Measurements from ENCODE around the gene ORMDL2.
"Not testable (repeated sequence)": the region's sequence is repeated elsewhere in the genome, so short reads cannot be mapped to it uniquely, and the experiment has no call there.

The ORMDL2 gene

GRCh38 chr12:55861871-55862270 is 44.0 kb downstream of the ORMDL2 start:
- DNase-seq: no peak

GRCh38 chr12:55862286-55862685 is 44.4 kb downstream of the ORMDL2 start:
- DNase-seq: no peak

GRCh38 chr12:55862931-55863330 is 45.1 kb downstream of the ORMDL2 start:
- DNase-seq: not testable (repeated sequence)

- no peak for DNase-seq
These were observed 47.5 kb downstream of the ORMDL2 start for GRCh38 chr12:55865327-55865726.

GRCh38 chr12:55866454-55867004 is 48.7 kb downstream of the ORMDL2 start:
- not testable (repeated sequence) for DNase-seq

Measured in CD4-positive, alpha-beta T cell treated with Interleukin-1 beta for 1 hour (primary cell).